SJCRH30 (cell line): ENCODE data around the gene DAGLA. TPM values are rescaled to one million over a fixed set of nuclear protein-coding genes. Genes with fewer than 3 reads are reported as not detected.

Source experiments
- DNase-seq, 2 experiments: peaks; one replicate each; pipeline ENCODE4 v3.0.0-alpha.2; 2015 to 2020
- H3K27ac ChIP-seq: fragments of 250-450 bp; sonication (Bioruptor Pico); 2 replicates; pipeline ENCODE4 v1.5.1; 2020; ENCODE audit warnings: mild to moderate bottlenecking, moderate library complexity
- H3K27me3 ChIP-seq: fragments of 250-450 bp; sonication (Bioruptor Pico); 2 replicates; pipeline ENCODE4 v1.5.1; 2020; ENCODE audit warnings: mild to moderate bottlenecking, moderate library complexity
- H3K36me3 ChIP-seq: fragments of 250-450 bp; sonication (Bioruptor Pico); 2 replicates; pipeline ENCODE4 v1.5.1; 2020; ENCODE audit warnings: mild to moderate bottlenecking, moderate library complexity
- H3K4me1 ChIP-seq: fragments of 250-450 bp; sonication (Bioruptor Pico); 2 replicates; pipeline ENCODE4 v1.5.1; 2020; ENCODE audit warnings: mild to moderate bottlenecking, moderate library complexity
- H3K4me3 ChIP-seq: fragments of 250-450 bp; sonication (Bioruptor Pico); 2 replicates; pipeline ENCODE4 v1.5.1; 2020; ENCODE audit warnings: mild to moderate bottlenecking, moderate library complexity
- H3K9me3 ChIP-seq: fragments of 250-450 bp; sonication (Bioruptor Pico); replicated peaks from 2 replicates; pipeline ENCODE4 v1.5.1; 2020; ENCODE audit warnings: mild to moderate bottlenecking, moderate library complexity
- total RNA-seq: library from RNA; depleted of rRNA; stranded (reverse); fragments of >200 nt; shearing (Covaris generic); gene quantifications from 2 replicates; pipeline ENCODE4 v1.2.3, GENCODE V29; 2014; rRNA removed

The DAGLA gene, protein sequence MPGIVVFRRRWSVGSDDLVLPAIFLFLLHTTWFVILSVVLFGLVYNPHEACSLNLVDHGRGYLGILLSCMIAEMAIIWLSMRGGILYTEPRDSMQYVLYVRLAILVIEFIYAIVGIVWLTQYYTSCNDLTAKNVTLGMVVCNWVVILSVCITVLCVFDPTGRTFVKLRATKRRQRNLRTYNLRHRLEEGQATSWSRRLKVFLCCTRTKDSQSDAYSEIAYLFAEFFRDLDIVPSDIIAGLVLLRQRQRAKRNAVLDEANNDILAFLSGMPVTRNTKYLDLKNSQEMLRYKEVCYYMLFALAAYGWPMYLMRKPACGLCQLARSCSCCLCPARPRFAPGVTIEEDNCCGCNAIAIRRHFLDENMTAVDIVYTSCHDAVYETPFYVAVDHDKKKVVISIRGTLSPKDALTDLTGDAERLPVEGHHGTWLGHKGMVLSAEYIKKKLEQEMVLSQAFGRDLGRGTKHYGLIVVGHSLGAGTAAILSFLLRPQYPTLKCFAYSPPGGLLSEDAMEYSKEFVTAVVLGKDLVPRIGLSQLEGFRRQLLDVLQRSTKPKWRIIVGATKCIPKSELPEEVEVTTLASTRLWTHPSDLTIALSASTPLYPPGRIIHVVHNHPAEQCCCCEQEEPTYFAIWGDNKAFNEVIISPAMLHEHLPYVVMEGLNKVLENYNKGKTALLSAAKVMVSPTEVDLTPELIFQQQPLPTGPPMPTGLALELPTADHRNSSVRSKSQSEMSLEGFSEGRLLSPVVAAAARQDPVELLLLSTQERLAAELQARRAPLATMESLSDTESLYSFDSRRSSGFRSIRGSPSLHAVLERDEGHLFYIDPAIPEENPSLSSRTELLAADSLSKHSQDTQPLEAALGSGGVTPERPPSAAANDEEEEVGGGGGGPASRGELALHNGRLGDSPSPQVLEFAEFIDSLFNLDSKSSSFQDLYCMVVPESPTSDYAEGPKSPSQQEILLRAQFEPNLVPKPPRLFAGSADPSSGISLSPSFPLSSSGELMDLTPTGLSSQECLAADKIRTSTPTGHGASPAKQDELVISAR
- total RNA-seq, result 2.1 and 2.5 TPM in 2 replicates

- Histone ChIP-seq H3K4me1 (peaks cover 43% of the 10 kb centered on the region), H3K36me3 (no peaks in the 10 kb centered on the region), H3K9me3 (no peaks in the 10 kb centered on the region), H3K4me3 (peak within 1 kb of the TSS; percentile 49), H3K27me3 (no peaks in the 10 kb centered on the region), H3K27ac (no peak within 1 kb of the TSS)
- peak; percentile 60 to 77 for DNase-seq
These were observed at the start of gene DAGLA for GRCh38 chr11:61679893-61680621. Gene DAGLA, plus strand, starts transcription at chr11:61680391. Its CDS starts 39,765 bp downstream, at chr11:61720156.

GRCh38 chr11:61632096-61632495 lies 48.1 kb upstream of the DAGLA start:
- DNase-seq, result no peak
- Histone ChIP-seq H3K4me3 (no peak overlapping the region), H3K27ac (no peak overlapping the region), H3K36me3 (no peaks in the 10 kb centered on the region), H3K9me3 (no peaks in the 10 kb centered on the region), H3K4me1 (no peaks in the 10 kb centered on the region), H3K27me3 (no peaks in the 10 kb centered on the region; the same call in 1 of the 2 replicates)

GRCh38 chr11:61635304-61635703 lies 44.9 kb upstream of the DAGLA start:
- no peaks in the 10 kb centered on the region for H3K4me1 ChIP-seq
- no peak overlapping the region for H3K27ac ChIP-seq
- no peaks in the 10 kb centered on the region for H3K9me3 ChIP-seq
- no peak for DNase-seq
- H3K27me3 ChIP-seq, result no peaks in the 10 kb centered on the region; the same call in 1 of the 2 replicates
- H3K4me3 ChIP-seq, result no peak overlapping the region
- no peaks in the 10 kb centered on the region for H3K36me3 ChIP-seq

- Histone ChIP-seq H3K9me3 (no peaks in the 10 kb centered on the region), H3K27me3 (no peaks in the 10 kb centered on the region; the same call in 1 of the 2 replicates), H3K36me3 (no peaks in the 10 kb centered on the region), H3K27ac (no peak overlapping the region), H3K4me1 (no peaks in the 10 kb centered on the region), H3K4me3 (no peak overlapping the region)
- no peak for DNase-seq
These were observed 44.4 kb upstream of the DAGLA start for GRCh38 chr11:61635787-61636186.

DNA sequence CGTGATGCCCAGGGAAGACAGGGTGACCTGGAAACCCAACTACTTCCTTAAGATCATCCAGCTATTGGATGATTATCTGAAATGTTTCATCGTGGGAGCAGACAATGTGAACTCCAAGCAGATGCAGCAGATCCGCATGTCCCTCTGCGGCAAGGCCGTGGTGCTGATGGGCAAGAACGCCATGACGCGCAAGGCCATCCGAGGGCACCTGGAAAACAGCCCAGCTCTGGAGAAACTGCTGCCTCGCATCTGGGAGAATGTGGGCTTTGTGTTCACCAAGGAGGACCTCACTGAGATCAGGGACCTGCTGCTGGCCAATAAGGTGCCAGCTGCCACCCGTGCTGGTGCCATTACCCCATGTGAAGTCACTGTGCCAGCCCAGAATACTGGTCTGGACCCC lies 43.5 kb upstream of the DAGLA start:
- DNase-seq, result no peak
- Histone ChIP-seq H3K4me1 (no peaks in the 10 kb centered on the region), H3K9me3 (no peaks in the 10 kb centered on the region), H3K27ac (no peak overlapping the region), H3K27me3 (no peaks in the 10 kb centered on the region; the same call in 1 of the 2 replicates), H3K4me3 (no peak overlapping the region), H3K36me3 (no peaks in the 10 kb centered on the region)

DNA sequence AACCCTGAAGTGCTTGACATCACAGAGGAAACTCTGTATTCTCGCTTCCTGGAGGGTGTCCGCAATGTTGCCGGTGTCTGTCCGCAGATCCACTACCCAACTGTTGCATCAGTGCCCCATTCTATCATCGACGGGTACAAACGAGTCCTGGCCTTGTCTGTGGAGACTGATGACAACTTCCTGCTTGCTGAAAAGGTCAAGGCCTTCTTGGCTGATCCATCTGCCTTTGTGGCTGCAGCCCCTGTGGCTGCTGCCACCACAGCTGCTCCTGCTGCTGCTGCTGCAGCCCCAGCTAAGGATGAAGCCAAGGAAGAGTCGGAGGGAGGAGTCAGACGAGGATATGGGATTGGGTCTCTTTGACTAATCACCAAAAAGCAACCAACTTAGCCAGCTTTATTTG lies 42.9 kb upstream of the DAGLA start:
- Histone ChIP-seq H3K27ac (no peak overlapping the region), H3K4me3 (no peak overlapping the region), H3K27me3 (no peaks in the 10 kb centered on the region), H3K4me1 (no peaks in the 10 kb centered on the region), H3K9me3 (no peaks in the 10 kb centered on the region), H3K36me3 (no peaks in the 10 kb centered on the region)
- peak; percentile 25 to 34 for DNase-seq

DNA sequence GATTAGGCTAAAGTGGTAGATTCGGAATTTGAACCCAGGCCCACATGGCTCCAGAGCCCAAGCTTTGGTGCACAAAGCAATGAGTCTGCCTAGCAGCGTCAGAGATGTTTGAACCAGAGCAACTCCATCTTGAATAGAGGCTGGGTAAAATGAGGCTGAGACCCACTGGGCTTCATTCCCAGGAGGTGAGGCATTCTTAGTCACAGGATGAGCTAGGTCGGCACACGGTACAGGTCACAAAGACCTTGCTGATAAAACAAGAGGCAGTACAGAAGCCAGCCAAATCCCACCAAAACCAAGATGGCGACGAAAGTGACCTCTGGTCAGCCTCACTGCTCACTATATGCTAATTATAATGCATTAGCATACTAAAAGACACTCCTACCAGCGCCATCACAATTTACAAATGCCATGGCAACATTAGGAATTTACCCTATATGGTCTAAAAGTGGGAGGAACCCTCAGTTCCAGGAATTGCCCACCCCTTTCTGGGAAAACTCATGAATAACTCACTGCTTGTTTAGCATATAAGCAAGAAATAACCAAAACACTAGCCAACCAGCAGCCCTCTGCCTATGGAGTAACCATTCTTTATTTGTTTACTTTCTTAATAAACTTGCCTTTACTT lies 40.3 kb upstream of the DAGLA start:
- Histone ChIP-seq H3K27me3 (no peaks in the 10 kb centered on the region), H3K4me3 (no peak overlapping the region), H3K4me1 (no peaks in the 10 kb centered on the region), H3K36me3 (no peaks in the 10 kb centered on the region), H3K27ac (no peak overlapping the region), H3K9me3 (no peaks in the 10 kb centered on the region)
- DNase-seq, result no peak

GRCh38 chr11:61642162-61642561 lies 38.0 kb upstream of the DAGLA start:
- Histone ChIP-seq H3K4me3 (no peak overlapping the region), H3K4me1 (no peaks in the 10 kb centered on the region), H3K9me3 (no peaks in the 10 kb centered on the region), H3K36me3 (no peaks in the 10 kb centered on the region), H3K27ac (no peak overlapping the region), H3K27me3 (no peaks in the 10 kb centered on the region)
- no peak for DNase-seq

GRCh38 chr11:61645179-61645868 lies 34.9 kb upstream of the DAGLA start:
- no peaks in the 10 kb centered on the region for H3K36me3 ChIP-seq
- H3K27me3 ChIP-seq, result no peaks in the 10 kb centered on the region
- DNase-seq, result no peak
- H3K4me1 ChIP-seq, result no peaks in the 10 kb centered on the region
- H3K9me3 ChIP-seq, result no peaks in the 10 kb centered on the region
- no peak overlapping the region for H3K4me3 ChIP-seq
- H3K27ac ChIP-seq, result no peak overlapping the region

- Histone ChIP-seq H3K9me3 (no peaks in the 10 kb centered on the region), H3K27ac (no peak overlapping the region), H3K27me3 (no peaks in the 10 kb centered on the region), H3K4me3 (no peak overlapping the region), H3K36me3 (no peaks in the 10 kb centered on the region), H3K4me1 (peaks cover 6% of the 10 kb centered on the region; the same call in 1 of the 2 replicates)
- no peak for DNase-seq
These were observed 32.7 kb upstream of the DAGLA start for GRCh38 chr11:61647529-61647928.

DNA sequence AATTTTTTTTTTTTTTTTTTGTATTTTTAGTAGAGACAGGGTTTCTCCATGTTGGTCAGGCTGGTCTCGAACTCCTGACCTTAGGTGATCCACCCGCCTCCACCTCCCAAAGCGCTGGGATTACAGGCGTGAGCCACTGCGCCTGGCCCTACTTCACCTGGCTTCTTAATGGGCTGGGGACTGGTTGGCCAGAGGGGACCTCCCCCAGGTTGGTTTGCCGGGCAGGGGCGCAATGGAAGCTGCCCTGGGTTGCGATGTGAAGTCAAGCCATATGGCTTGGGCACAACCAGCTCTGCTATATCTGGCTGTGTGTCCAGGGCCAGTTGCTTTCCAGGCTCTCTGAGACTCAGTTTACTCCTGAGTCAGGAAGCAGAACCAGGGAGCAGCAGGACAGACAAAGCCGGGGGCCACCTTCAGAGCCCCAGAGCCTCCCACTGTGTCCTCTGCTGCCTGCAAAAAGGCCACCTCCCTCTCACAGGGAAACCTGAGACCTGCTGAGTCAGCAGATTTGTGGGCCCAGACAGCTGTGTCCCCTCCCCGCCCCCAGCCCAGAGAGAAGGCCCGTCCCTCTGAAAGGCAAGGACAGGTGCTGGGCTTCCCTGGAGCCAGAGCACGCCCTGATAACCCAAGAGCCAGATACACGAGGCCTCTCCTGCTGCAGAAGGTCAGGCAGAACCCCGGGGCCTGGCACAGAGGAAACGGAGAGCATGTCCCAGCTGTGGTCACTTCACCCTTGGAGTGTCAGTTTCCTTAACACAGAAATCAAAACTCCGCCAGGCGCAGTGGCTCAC lies 29.2 kb upstream of the DAGLA start:
- no peaks in the 10 kb centered on the region for H3K27me3 ChIP-seq
- H3K9me3 ChIP-seq, result no peaks in the 10 kb centered on the region
- H3K4me1 ChIP-seq, result peaks cover 6% of the 10 kb centered on the region; the same call in 1 of the 2 replicates
- H3K36me3 ChIP-seq, result no peaks in the 10 kb centered on the region
- peak; percentile 98 to 99 for DNase-seq
- no peak overlapping the region for H3K4me3 ChIP-seq
- peak overlapping the region; percentile 10; the same call in 1 of the 2 replicates for H3K27ac ChIP-seq

GRCh38 chr11:61652135-61652534 lies 28.1 kb upstream of the DAGLA start:
- Histone ChIP-seq H3K36me3 (no peaks in the 10 kb centered on the region), H3K9me3 (no peaks in the 10 kb centered on the region), H3K27me3 (no peaks in the 10 kb centered on the region), H3K4me3 (no peak overlapping the region), H3K27ac (no peak overlapping the region), H3K4me1 (peaks cover 6% of the 10 kb centered on the region; the same call in 1 of the 2 replicates)
- no peak for DNase-seq

GRCh38 chr11:61654397-61654829 lies 25.8 kb upstream of the DAGLA start:
- Histone ChIP-seq H3K27me3 (no peaks in the 10 kb centered on the region), H3K4me3 (no peak overlapping the region), H3K9me3 (no peaks in the 10 kb centered on the region), H3K36me3 (no peaks in the 10 kb centered on the region), H3K4me1 (peaks cover 6% of the 10 kb centered on the region; the same call in 1 of the 2 replicates), H3K27ac (no peak overlapping the region)
- no peak for DNase-seq
